Trophoblast cell (in vitro differentiated cells and primary cell): ENCODE data around the gene DYRK3.

Experiments used
- DNase-seq, 2 donors: peaks; one replicate each; pipeline ENCODE4 v3.0.0-alpha.2; 2016
- H2AFZ ChIP-seq: 2 replicates; pipeline ENCODE4 v1.6.1; 2013; ENCODE audit warnings: low read length, moderate library complexity, mild to moderate bottlenecking; ENCODE audit not compliant: insufficient read depth, poor library complexity
- H2AK5ac ChIP-seq: 2 replicates; pipeline ENCODE4 v1.6.1; 2013; ENCODE audit warnings: mild to moderate bottlenecking, low read length
- H2BK120ac ChIP-seq: 2 replicates; pipeline ENCODE4 v1.6.1; 2013; ENCODE audit warnings: low read length, mild to moderate bottlenecking, moderate library complexity; ENCODE audit not compliant: insufficient read depth, poor library complexity
- H2BK12ac ChIP-seq: 2 replicates; pipeline ENCODE4 v1.6.1; 2013; ENCODE audit warnings: mild to moderate bottlenecking, low read length, moderate library complexity
- H2BK5ac ChIP-seq: 2 replicates; pipeline ENCODE4 v1.6.1; 2013; ENCODE audit warnings: low read length, low read depth, moderate library complexity, mild to moderate bottlenecking; ENCODE audit not compliant: poor library complexity
- H3K14ac ChIP-seq: 2 replicates; pipeline ENCODE4 v1.6.1; 2013; ENCODE audit warnings: mild to moderate bottlenecking, low read length
- H3K18ac ChIP-seq: 2 replicates; pipeline ENCODE4 v1.6.1; 2013; ENCODE audit warnings: mild to moderate bottlenecking, low read length
- H3K23ac ChIP-seq: 2 replicates; pipeline ENCODE4 v1.6.1; 2013; ENCODE audit warnings: low read length
- H3K27ac ChIP-seq: 2 replicates; pipeline ENCODE4 v1.5.1; 2013; ENCODE audit warnings: low read depth, mild to moderate bottlenecking, inconsistent platforms, low read length, moderate library complexity
- H3K27me3 ChIP-seq: 2 replicates; pipeline ENCODE4 v1.6.1; 2013; ENCODE audit warnings: inconsistent platforms, mild to moderate bottlenecking, low read length, moderate library complexity; ENCODE audit not compliant: insufficient read depth
- H3K36me3 ChIP-seq, 2 experiments: 1 replicate in 1 of 2; 2 replicates in 1 of 2; pipeline ENCODE4 v1.6.1; 2013; ENCODE audit warnings: low read length in 2 of 2, mild to moderate bottlenecking in 2 of 2, moderate library complexity in 1 of 2; ENCODE audit not compliant: insufficient read depth in 2 of 2, control insufficient read depth in 1 of 2
- H3K4ac ChIP-seq: 2 replicates; pipeline ENCODE4 v1.6.1; 2013; ENCODE audit warnings: low read depth, mild to moderate bottlenecking, low read length, moderate library complexity
- H3K4me1 ChIP-seq, 2 experiments: 1 replicate in 1 of 2; 2 replicates in 1 of 2; pipeline ENCODE4 v1.6.1; 2013; ENCODE audit warnings: low read length in 2 of 2, mild to moderate bottlenecking in 2 of 2, moderate library complexity in 1 of 2; ENCODE audit not compliant: insufficient read depth in 2 of 2, control insufficient read depth in 1 of 2
- H3K4me2 ChIP-seq: 2 replicates; pipeline ENCODE4 v1.6.1; 2013; ENCODE audit warnings: inconsistent platforms, mild to moderate bottlenecking, low read length, moderate library complexity
- H3K4me3 ChIP-seq: 2 replicates; pipeline ENCODE4 v1.5.1; 2013; ENCODE audit warnings: mild to moderate bottlenecking, low read depth, low read length, inconsistent platforms
- H3K79me1 ChIP-seq: one replicate; pipeline ENCODE4 v1.6.1; 2013; ENCODE audit warnings: low read length
- H3K79me2 ChIP-seq: 2 replicates; pipeline ENCODE4 v1.6.1; 2013; ENCODE audit warnings: low read length, mild to moderate bottlenecking; ENCODE audit not compliant: control insufficient read depth, insufficient read depth, poor library complexity
- H3K9ac ChIP-seq: 2 replicates; pipeline ENCODE4 v1.6.1; 2013; ENCODE audit warnings: mild to moderate bottlenecking, low read length
- H3K9me3 ChIP-seq: 2 replicates; pipeline ENCODE4 v1.6.1; 2013; ENCODE audit warnings: low read depth, mild to moderate bottlenecking, control low read depth, inconsistent platforms, low read length; ENCODE audit not compliant: insufficient read depth
- H4K12ac ChIP-seq: 2 replicates; pipeline ENCODE4 v1.6.1; 2013; ENCODE audit warnings: low read depth, mild to moderate bottlenecking, low read length, moderate library complexity
- H4K8ac ChIP-seq: 2 replicates; pipeline ENCODE4 v1.6.1; 2013; ENCODE audit warnings: low read depth, mild to moderate bottlenecking, low read length, moderate library complexity
- H4K91ac ChIP-seq: one replicate; pipeline ENCODE4 v1.6.1; 2013; ENCODE audit warnings: low read depth, mild to moderate bottlenecking, low read length, moderate library complexity
- WGBS: extraction: QIAGEN DNeasy Blood & Tissue Kit; methylation state at CpG from one replicate; pipeline ENCODE4 v1.1.7; 2013; ENCODE audit warnings: missing lambda C conversion rate; ENCODE audit not compliant: insufficient read length, insufficient coverage; ENCODE audit errors: extremely low coverage; 5-methylcytosine and 5-hydroxymethylcytosine counted together

The DYRK3 gene

DNA sequence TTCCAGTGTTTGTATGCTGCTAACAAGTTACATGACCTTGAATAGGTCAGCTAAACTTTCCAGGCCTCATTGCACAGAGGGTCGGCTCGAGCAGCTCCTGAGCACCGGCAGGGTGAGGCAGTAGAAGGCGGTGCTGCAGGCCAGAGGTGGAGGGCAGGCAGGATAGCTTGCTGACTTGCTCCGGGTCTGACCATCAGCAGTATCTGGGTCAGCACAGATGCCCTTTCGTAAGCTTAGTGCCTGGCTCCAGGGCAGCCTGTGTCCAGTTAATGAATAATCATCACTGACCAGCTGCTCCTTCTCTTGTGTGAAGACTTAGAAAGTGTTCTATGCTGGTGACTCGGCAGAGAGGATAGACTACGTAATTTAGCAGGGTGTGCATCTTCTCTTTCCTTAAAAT lies 56.3 kb downstream of the DYRK3 start:
- Histone ChIP-seq H2BK120ac (no peak overlapping the region), H3K79me1 (no peaks in the 10 kb centered on the region), H3K4me2 (no peak overlapping the region), H3K4me1 (peaks cover 41 to 47% of the 10 kb centered on the region in 2 experiments), H3K79me2 (peaks cover 17% of the 10 kb centered on the region), H2BK12ac (no peak overlapping the region), H3K4ac (peak overlapping the region; percentile 42), H2BK5ac (no peak overlapping the region), H3K18ac (no peak overlapping the region), H4K12ac (no peak overlapping the region), H4K8ac (no peak overlapping the region), H3K9ac (no peak overlapping the region), H3K36me3 (peaks cover 0 to 1% of the 10 kb centered on the region in 2 experiments), H3K23ac (no peak overlapping the region), H2AK5ac (no peak overlapping the region), H3K4me3 (no peak overlapping the region), H3K27ac (no peak overlapping the region), H3K9me3 (no peaks in the 10 kb centered on the region), H3K27me3 (no peaks in the 10 kb centered on the region), H4K91ac (no peak overlapping the region), H3K14ac (no peak overlapping the region), H2AFZ (no peak overlapping the region)
- no peak for DNase-seq
- no CpG with 5 or more reads among the region's 8 CpGs for WGBS

DNA sequence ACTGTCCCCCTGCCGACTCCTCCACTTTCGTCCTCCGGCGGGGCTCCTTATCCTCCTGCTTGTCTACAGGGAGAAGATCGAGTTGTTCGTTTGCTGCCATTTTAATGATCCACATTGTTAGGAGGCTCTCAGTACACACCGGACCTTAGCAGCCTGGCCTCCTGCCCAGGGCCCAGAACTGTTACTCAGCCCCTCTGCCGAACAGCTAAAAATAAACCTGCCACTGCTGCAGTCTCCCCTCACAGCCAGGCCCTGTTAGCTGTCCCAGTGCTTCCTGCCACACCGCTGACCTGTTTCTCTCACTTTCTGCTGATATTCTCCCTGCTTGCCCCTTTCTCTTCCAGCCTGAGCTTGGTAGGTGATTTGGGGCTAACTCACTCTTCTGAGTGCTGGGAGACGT lies 57.7 kb downstream of the DYRK3 start:
- H4K12ac ChIP-seq: no peak overlapping the region
- no peak overlapping the region for H3K18ac ChIP-seq
- no peak overlapping the region for H2BK12ac ChIP-seq
- H3K36me3 ChIP-seq: peaks cover 1 to 4% of the 10 kb centered on the region in 2 experiments
- H3K79me1 ChIP-seq: no peaks in the 10 kb centered on the region
- no peak overlapping the region for H2AFZ ChIP-seq
- no peak overlapping the region for H2BK120ac ChIP-seq
- H3K4me1 ChIP-seq: peaks cover 39% of the 10 kb centered on the region in 2 experiments
- H3K79me2 ChIP-seq: peaks cover 17% of the 10 kb centered on the region
- no peak overlapping the region for H3K27ac ChIP-seq
- DNase-seq: no peak
- no peak overlapping the region for H3K9ac ChIP-seq
- H3K23ac ChIP-seq: no peak overlapping the region
- no peak overlapping the region for H2AK5ac ChIP-seq
- H3K14ac ChIP-seq: no peak overlapping the region
- H4K91ac ChIP-seq: no peak overlapping the region
- no peak overlapping the region for H3K4me2 ChIP-seq
- H3K4ac ChIP-seq: peak overlapping the region; percentile 53
- H2BK5ac ChIP-seq: no peak overlapping the region
- no peak overlapping the region for H4K8ac ChIP-seq
- WGBS: no CpG with 5 or more reads among the region's 10 CpGs
- H3K4me3 ChIP-seq: no peak overlapping the region
- H3K27me3 ChIP-seq: no peaks in the 10 kb centered on the region
- no peaks in the 10 kb centered on the region for H3K9me3 ChIP-seq

DNA sequence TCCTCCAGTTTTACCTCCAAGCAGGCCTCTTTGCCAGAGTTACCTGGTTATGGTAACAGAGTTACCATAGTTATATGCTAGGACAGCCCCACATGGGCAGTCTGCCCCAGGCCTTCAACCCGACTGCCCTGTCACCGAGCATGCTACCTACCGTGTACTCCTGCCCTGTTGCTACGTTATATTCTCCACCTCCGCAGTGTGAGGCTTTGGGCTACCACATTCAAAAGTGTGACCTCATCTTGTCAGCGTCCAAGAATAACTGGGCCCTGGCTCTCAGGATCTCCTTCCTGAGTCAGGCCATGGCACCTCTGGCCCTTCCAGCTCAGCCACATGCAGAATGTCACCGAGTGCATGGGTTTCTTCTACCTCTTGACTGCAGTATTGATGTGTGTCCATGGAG lies 58.3 kb downstream of the DYRK3 start:
- no peak overlapping the region for H4K8ac ChIP-seq
- no peaks in the 10 kb centered on the region for H3K27me3 ChIP-seq
- H3K18ac ChIP-seq: no peak overlapping the region
- H3K14ac ChIP-seq: no peak overlapping the region
- H3K36me3 ChIP-seq: peaks cover 1 to 4% of the 10 kb centered on the region in 2 experiments
- no peak overlapping the region for H2AFZ ChIP-seq
- H2BK5ac ChIP-seq: no peak overlapping the region
- H3K9ac ChIP-seq: no peak overlapping the region
- H2BK12ac ChIP-seq: no peak overlapping the region
- H4K91ac ChIP-seq: no peak overlapping the region
- peaks cover 14% of the 10 kb centered on the region for H3K79me2 ChIP-seq
- no peak overlapping the region for H3K23ac ChIP-seq
- WGBS: no CpG with 5 or more reads among the region's 7 CpGs
- H4K12ac ChIP-seq: no peak overlapping the region
- H3K4me3 ChIP-seq: no peak overlapping the region
- H2AK5ac ChIP-seq: no peak overlapping the region
- no peak overlapping the region for H3K4me2 ChIP-seq
- no peaks in the 10 kb centered on the region for H3K9me3 ChIP-seq
- H3K27ac ChIP-seq: no peak overlapping the region
- no peak for DNase-seq
- H3K4me1 ChIP-seq: peaks cover 37% of the 10 kb centered on the region in 2 experiments
- no peak overlapping the region for H2BK120ac ChIP-seq
- H3K79me1 ChIP-seq: no peaks in the 10 kb centered on the region
- H3K4ac ChIP-seq: no peak overlapping the region

DNA sequence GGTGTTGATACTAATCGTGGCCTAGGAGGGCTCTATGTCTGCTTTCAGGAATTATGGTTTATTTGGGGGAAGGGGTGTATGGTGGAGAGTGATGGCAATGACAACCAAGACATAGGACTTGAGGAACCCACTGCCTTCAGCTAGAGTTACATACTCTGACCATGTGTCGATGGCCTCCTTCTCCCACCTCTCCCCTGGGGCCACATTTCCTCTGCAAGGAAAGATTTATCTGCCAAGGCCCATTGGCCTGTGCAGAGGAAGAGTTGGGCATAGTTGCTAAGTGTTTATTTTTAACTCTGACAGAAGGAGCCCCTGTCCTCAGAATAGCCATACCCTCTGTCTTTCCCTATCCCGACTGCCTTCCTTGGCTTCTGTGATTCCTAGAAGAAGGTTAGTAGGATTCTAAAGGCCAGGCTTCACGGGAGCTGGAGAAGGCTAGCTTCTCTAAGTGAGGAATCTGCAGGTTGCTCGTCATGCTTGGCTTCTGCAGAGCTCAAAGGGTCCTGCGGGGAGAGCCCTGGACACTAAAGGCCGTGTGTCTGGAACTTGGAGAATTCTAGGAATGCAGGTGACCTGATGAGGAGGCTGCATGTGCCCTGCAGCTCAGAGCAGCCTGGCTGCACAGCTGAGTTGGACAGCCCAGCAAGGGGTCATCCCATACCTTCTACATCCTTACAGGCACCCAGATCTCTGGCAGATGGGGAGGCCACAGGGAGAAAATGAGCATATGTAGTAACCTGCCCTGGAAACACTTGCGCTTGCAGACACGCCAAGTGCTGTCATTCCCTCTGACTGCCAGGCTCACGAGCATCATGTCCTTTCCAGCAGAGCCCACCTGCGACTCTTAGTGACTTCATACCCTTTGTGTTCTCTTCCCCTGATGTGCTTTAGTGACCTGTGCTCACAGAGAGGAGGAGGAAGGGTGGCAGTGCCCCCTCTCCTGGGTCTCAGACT lies 59.1 kb downstream of the DYRK3 start:
- peaks cover 13% of the 10 kb centered on the region for H3K79me2 ChIP-seq
- no CpG with 5 or more reads among the region's 11 CpGs for WGBS
- no peak overlapping the region for H3K14ac ChIP-seq
- H4K91ac ChIP-seq: no peak overlapping the region
- no peak overlapping the region for H3K18ac ChIP-seq
- H3K9me3 ChIP-seq: no peaks in the 10 kb centered on the region
- H3K4me3 ChIP-seq: no peak overlapping the region
- no peak overlapping the region for H2BK120ac ChIP-seq
- H4K8ac ChIP-seq: no peak overlapping the region
- H3K27ac ChIP-seq: peak overlapping the region; percentile 23
- H2BK5ac ChIP-seq: no peak overlapping the region
- no peak overlapping the region for H2BK12ac ChIP-seq
- H3K4ac ChIP-seq: no peak overlapping the region
- H3K23ac ChIP-seq: no peak overlapping the region
- no peaks in the 10 kb centered on the region for H3K79me1 ChIP-seq
- H4K12ac ChIP-seq: no peak overlapping the region
- peaks cover 35% of the 10 kb centered on the region in 2 experiments for H3K4me1 ChIP-seq
- no peak overlapping the region for H2AFZ ChIP-seq
- H3K27me3 ChIP-seq: no peaks in the 10 kb centered on the region
- H3K36me3 ChIP-seq: peaks cover 1 to 4% of the 10 kb centered on the region in 2 experiments
- H3K4me2 ChIP-seq: no peak overlapping the region
- H2AK5ac ChIP-seq: no peak overlapping the region
- peak; percentile 65 to 81 for DNase-seq
- no peak overlapping the region for H3K9ac ChIP-seq
